PC-3 (cell line): ENCODE measurements around the gene ST6GALNAC1. TPM values are rescaled to one million over a fixed set of nuclear protein-coding genes. Genes with fewer than 3 reads are reported as not detected.

Source experiments
- ATAC-seq: fragments of 200-7000 bp; cut with Tn5 transposase; 2 replicates; pipeline ENCODE4 v1.9.1; 2020; ENCODE audit warnings: mild to moderate bottlenecking, moderate library complexity
- BruUV-seq: library from RNA; stranded (reverse); fragments of 400-500 nt; replicated peaks from 2 replicates; lab custom pipeline; 2021; lab: Mats Ljungman, UMichigan
- CTCF ChIA-PET: fragments of 300-600 bp; sonication (Branson Sonifier 250); formaldehyde crosslinking; loops from one replicate; lab custom pipeline; 2022; ENCODE audit warnings: antibody characterized with exemption; lab: Charles Lee
- POLR2A ChIA-PET: fragments of 300-600 bp; sonication (Branson Sonifier 250); formaldehyde crosslinking; loops from one replicate; lab custom pipeline; 2022; ENCODE audit warnings: antibody characterized with exemption; ENCODE audit not compliant: unreplicated experiment; lab: Charles Lee
- DNase-seq: peaks from one replicate; pipeline ENCODE4 v3.0.0-alpha.2; 2015
- H2AFZ ChIP-seq: fragments of 300-600 bp; sonication (generic); 2 replicates; pipeline ENCODE4 v1.6.0; 2016; ENCODE audit warnings: antibody characterized with exemption, low read length
- H3F3A ChIP-seq: fragments of 300-600 bp; sonication (generic); one replicate; pipeline ENCODE4 v1.6.0; 2017; ENCODE audit warnings: antibody characterized with exemption, low read length, control low read depth, mild to moderate bottlenecking; ENCODE audit not compliant: unreplicated experiment
- H3K27ac ChIP-seq: fragments of 300-600 bp; sonication (generic); 2 replicates; pipeline ENCODE4 v1.5.1; 2016; ENCODE audit warnings: mild to moderate bottlenecking, low read length
- H3K27me3 ChIP-seq: fragments of 300-600 bp; sonication (generic); 2 replicates; pipeline ENCODE4 v1.6.1; 2016; ENCODE audit warnings: low read length, mixed read lengths
- H3K36me3 ChIP-seq: fragments of 300-600 bp; sonication (generic); 2 replicates; pipeline ENCODE4 v1.6.1; 2016; ENCODE audit warnings: low read depth, mixed run types, low read length, mixed read lengths
- H3K4me1 ChIP-seq: fragments of 300-600 bp; sonication (generic); 2 replicates; pipeline ENCODE4 v1.5.1; 2016; ENCODE audit warnings: low read length; ENCODE audit not compliant: insufficient read depth
- H3K4me2 ChIP-seq: fragments of 300-600 bp; sonication (generic); 2 replicates; pipeline ENCODE4 v1.6.0; 2016; ENCODE audit warnings: low read length
- H3K4me3 ChIP-seq: fragments of 300-600 bp; sonication (generic); 2 replicates; pipeline ENCODE4 v1.5.1; 2016; ENCODE audit warnings: mild to moderate bottlenecking, low read length, mixed read lengths
- H3K79me2 ChIP-seq: fragments of 300-600 bp; sonication (generic); 2 replicates; pipeline ENCODE4 v1.6.1; 2017; ENCODE audit warnings: low read length, mixed read lengths
- H3K9ac ChIP-seq: fragments of 300-600 bp; sonication (generic); 2 replicates; pipeline ENCODE4 v1.6.0; 2016; ENCODE audit warnings: mild to moderate bottlenecking, low read length
- H3K9me2 ChIP-seq: fragments of 300-600 bp; sonication (generic); replicated peaks from 2 replicates; pipeline ENCODE4 v1.6.1; 2016; ENCODE audit warnings: mixed run types, low read length, mixed read lengths
- H3K9me3 ChIP-seq: fragments of 300-600 bp; sonication (generic); 2 replicates; pipeline ENCODE4 v1.6.1; 2016; ENCODE audit warnings: low read length, mixed read lengths
- H4K20me1 ChIP-seq: fragments of 300-600 bp; sonication (generic); 2 replicates; pipeline ENCODE4 v1.6.1; 2016; ENCODE audit warnings: low read length, mixed read lengths
- EZH2 ChIP-seq: fragments of 300-600 bp; sonication (generic); IDR thresholded peaks from one replicate; pipeline ENCODE4 v1.6.1; 2017; ENCODE audit warnings: antibody characterized with exemption, mild to moderate bottlenecking, low read length; ENCODE audit not compliant: unreplicated experiment
- EZH2phosphoT487 ChIP-seq: fragments of 300-600 bp; sonication (generic); IDR thresholded peaks from 2 replicates; pipeline ENCODE4 v1.6.1; 2018; ENCODE audit warnings: mild to moderate bottlenecking, antibody characterized with exemption, low read length, borderline replicate concordance
- intact Hi-C: fragments of 100-400 bp; cut with micrococcal nuclease; formaldehyde crosslinking; loops from 2 replicates; pipeline ENCODE4 v1.9.0; 2023
- total RNA-seq: library from RNA; depleted of rRNA; stranded (reverse); fragments of >200 nt; gene quantifications from 2 replicates; pipeline ENCODE4 v1.2.3, GENCODE V29; 2014
- TF ChIP-seq, protein P1 (sequence below): fragments of 300-600 bp; sonication (generic); conservative IDR thresholded peaks from 2 replicates; pipeline ENCODE4 v1.5.1; 2017; ENCODE audit warnings: antibody characterized with exemption, low read depth, mild to moderate bottlenecking, low read length

ST6GALNAC1 gene
- total RNA-seq, 1 experiment from 2014 or later: 4.1 TPM

GRCh38 chr17:76690596-76691280 lies 47.2 kb upstream of the ST6GALNAC1 start:
- intact Hi-C loops: no loop called here
- DNase-seq (no peak), ATAC-seq (no peak)
- Histone ChIP-seq H3K36me3 (no peaks in the 10 kb centered on the region), H3K4me3 (no peak overlapping the region), H3F3A (no peaks in the 10 kb centered on the region), H3K27me3 (no peaks in the 10 kb centered on the region), H3K9me3 (no peaks in the 10 kb centered on the region), H3K79me2 (no peaks in the 10 kb centered on the region), H3K27ac (no peak overlapping the region), H3K4me1 (peaks cover 17% of the 10 kb centered on the region), H3K9ac (no peak overlapping the region), H2AFZ (no peak overlapping the region), H3K4me2 (no peak overlapping the region), H3K9me2 (no peaks in the 10 kb centered on the region), H4K20me1 (no peaks in the 10 kb centered on the region)
- POLR2A ChIA-PET: interaction anchor here (0.5 kb wide), 1 partner anchor 112 kb away, joined by 3 read pairs; no protein-coding TSS in a partner anchor
- TF ChIP-seq EZH2phosphoT487: no peak
- no TSS peak for BruUV-seq
- CTCF ChIA-PET: interaction anchor here (1.8 kb wide), 1 partner anchor 9 kb away, joined by 6 read pairs; no protein-coding TSS in a partner anchor

DNA sequence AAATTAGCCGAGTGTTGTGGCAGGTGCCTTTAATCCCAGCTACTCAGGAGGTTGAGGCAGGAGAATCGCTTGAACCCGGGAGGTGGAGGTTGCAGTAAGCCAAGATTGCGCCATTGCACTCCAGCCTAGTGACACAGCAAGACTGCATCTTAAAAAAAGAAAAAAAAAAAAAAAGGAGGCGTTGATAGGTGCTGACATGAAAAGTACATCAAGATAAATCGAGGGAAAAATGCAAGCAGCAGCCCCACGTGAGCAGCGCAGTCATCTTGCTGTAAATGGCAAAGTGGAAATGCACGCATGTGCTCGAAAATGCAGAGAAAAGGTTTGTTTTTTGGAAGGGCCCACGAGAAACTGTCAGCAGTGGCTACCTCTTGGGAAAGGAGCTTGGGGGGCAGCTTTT lies 46.3 kb upstream of the ST6GALNAC1 start:
- no peaks in the 10 kb centered on the region for H3K9me2 ChIP-seq
- no peak for TF ChIP-seq EZH2phosphoT487
- TF ChIP-seq, protein P1, sequence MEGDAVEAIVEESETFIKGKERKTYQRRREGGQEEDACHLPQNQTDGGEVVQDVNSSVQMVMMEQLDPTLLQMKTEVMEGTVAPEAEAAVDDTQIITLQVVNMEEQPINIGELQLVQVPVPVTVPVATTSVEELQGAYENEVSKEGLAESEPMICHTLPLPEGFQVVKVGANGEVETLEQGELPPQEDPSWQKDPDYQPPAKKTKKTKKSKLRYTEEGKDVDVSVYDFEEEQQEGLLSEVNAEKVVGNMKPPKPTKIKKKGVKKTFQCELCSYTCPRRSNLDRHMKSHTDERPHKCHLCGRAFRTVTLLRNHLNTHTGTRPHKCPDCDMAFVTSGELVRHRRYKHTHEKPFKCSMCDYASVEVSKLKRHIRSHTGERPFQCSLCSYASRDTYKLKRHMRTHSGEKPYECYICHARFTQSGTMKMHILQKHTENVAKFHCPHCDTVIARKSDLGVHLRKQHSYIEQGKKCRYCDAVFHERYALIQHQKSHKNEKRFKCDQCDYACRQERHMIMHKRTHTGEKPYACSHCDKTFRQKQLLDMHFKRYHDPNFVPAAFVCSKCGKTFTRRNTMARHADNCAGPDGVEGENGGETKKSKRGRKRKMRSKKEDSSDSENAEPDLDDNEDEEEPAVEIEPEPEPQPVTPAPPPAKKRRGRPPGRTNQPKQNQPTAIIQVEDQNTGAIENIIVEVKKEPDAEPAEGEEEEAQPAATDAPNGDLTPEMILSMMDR: no peak
- no peak for TF ChIP-seq EZH2
- H3K27me3 ChIP-seq: no peaks in the 10 kb centered on the region
- H3K9ac ChIP-seq: no peak overlapping the region
- no peaks in the 10 kb centered on the region for H3F3A ChIP-seq
- peaks cover 17% of the 10 kb centered on the region for H3K4me1 ChIP-seq
- no peak overlapping the region for H3K4me2 ChIP-seq
- no peak overlapping the region for H3K27ac ChIP-seq
- no peaks in the 10 kb centered on the region for H3K9me3 ChIP-seq
- ChIA-PET POLR2A (no interaction called here), CTCF (no interaction called here)
- BruUV-seq: no TSS peak
- intact Hi-C loops: no loop called here
- H2AFZ ChIP-seq: no peak overlapping the region
- DNase-seq (no peak), ATAC-seq (no peak)
- H3K4me3 ChIP-seq: no peak overlapping the region
- H4K20me1 ChIP-seq: no peaks in the 10 kb centered on the region
- H3K79me2 ChIP-seq: no peaks in the 10 kb centered on the region
- H3K36me3 ChIP-seq: no peaks in the 10 kb centered on the region

DNA sequence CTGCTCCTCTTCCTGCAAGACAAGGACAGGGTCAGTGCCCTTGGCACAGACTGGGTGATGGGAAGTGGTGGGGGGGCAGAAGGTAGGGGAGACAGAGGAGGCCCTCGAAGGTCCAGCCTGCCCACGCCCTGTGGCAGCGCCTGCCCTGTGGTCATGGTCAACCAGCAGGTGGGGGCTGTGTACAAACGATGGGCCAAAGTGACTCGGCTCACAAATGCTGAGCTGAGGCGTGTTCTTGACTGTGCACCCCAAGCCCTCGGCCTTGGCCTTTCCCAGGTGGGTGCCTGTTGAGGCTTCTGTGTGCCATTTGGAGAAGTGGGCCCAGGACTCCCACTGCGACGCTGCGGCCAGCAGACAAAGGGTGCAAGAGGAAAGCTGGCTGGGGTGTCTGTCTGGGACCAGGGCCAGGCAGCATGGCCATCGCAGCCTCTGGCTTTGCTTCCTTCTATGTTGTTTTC lies 44.6 kb upstream of the ST6GALNAC1 start:
- Histone ChIP-seq H3K27me3 (no peaks in the 10 kb centered on the region), H3K27ac (peak overlapping the region; percentile 80), H3K36me3 (no peaks in the 10 kb centered on the region), H4K20me1 (no peaks in the 10 kb centered on the region), H3K4me1 (peaks cover 17% of the 10 kb centered on the region), H3K79me2 (no peaks in the 10 kb centered on the region), H3K4me3 (peak overlapping the region; percentile 23; the same call in 1 of the 2 replicates), H3K4me2 (peak overlapping the region; percentile 58), H2AFZ (peak overlapping the region; percentile 34), H3K9me3 (no peaks in the 10 kb centered on the region), H3F3A (no peaks in the 10 kb centered on the region), H3K9ac (peak overlapping the region; percentile 20; the same call in 1 of the 2 replicates), H3K9me2 (no peaks in the 10 kb centered on the region)
- DNase-seq: peak; percentile 58
- ChIA-PET POLR2A (interaction anchor here (0.6 to 0.8 kb wide), 3 partner anchors 17 to 817 kb away, joined by 3 to 5 read pairs (median 4); no protein-coding TSS in a partner anchor), CTCF (interaction anchor here (0.9 to 1.1 kb wide), 3 partner anchors 29 to 165 kb away, joined by 3 to 5 read pairs (median 3); no protein-coding TSS in a partner anchor)
- no peak for TF ChIP-seq EZH2phosphoT487
- TF ChIP-seq, protein P1: 0 out of 2 replicates have a peak, but pooled peaks have one; percentile 20
- ATAC-seq: peak; percentile 71
- BruUV-seq: TSS peak; percentile 44
- intact Hi-C loops: loop anchor here (1.0 kb wide), 1 partner anchor 27 kb away; no protein-coding TSS in a partner anchor
